Fibroblast of lung (primary cell): ENCODE results near the gene SLC24A4.

Source experiments
- CTCF ChIP-seq, 2 donors: IDR thresholded peaks in 1 of 2; conservative IDR thresholded peaks in 1 of 2; 1 replicate in 1 of 2; 2 replicates in 1 of 2; pipeline ENCODE4 v1.5.1; 2011 to 2012; ENCODE audit warnings: low read length in 2 of 2, control low read depth in 1 of 2, inconsistent platforms in 1 of 2, low read depth in 1 of 2, mild to moderate bottlenecking in 1 of 2
- EZH2 ChIP-seq: IDR thresholded peaks from 2 replicates; pipeline ENCODE4 v1.5.1; 2012; ENCODE audit warnings: low read length, control low read depth, mild to moderate bottlenecking; ENCODE audit errors: missing control alignments

GRCh38 chr14:92362781-92363235 is 39.8 kb downstream of the SLC24A4 start:
- no peak for TF ChIP-seq CTCF (conservative IDR thresholded peaks at IDR 0.05 in 1 of 2, IDR thresholded peaks at IDR 0.05 in 1 of 2; ENCODE audit: low read depth in 1 of 2, low read length in 2 of 2)
- no peak for TF ChIP-seq EZH2
